Breast epithelium (tissue), 3 donors: ENCODE results near the gene NUDT9.
"Not testable (repeated sequence)": the region's sequence is repeated elsewhere in the genome, so short reads cannot be mapped to it uniquely, and the experiment has no call there.

Experiments
- POLR2A ChIP-seq: fragments of 450-650 bp; IDR thresholded peaks from one replicate; pipeline ENCODE4 v1.6.1; 2016; ENCODE audit warnings: antibody characterized with exemption, mild to moderate bottlenecking, moderate library complexity
- POLR2AphosphoS5 ChIP-seq, 3 donors: sonication (generic); formaldehyde crosslinking; IDR thresholded peaks; one replicate each; pipeline ENCODE4 v1.6.1; 2017; ENCODE audit warnings: antibody characterized with exemption in 3 of 3

GRCh38 chr4:87491851-87492250 lies 69.5 kb downstream of the NUDT9 start:
- TF ChIP-seq POLR2A; POLR2AphosphoS5 (IDR thresholded peaks at IDR 0.05): not testable (repeated sequence)
